HG02981 (cell line): ENCODE data around the gene ID3.
A peak's percentile ranks its signal among the peaks of the same experiment; 100 is the strongest.
"Not testable (repeated sequence)": the region's sequence is repeated elsewhere in the genome, so short reads cannot be mapped to it uniquely, and the experiment has no call there.

Source experiments
- ATAC-seq: cut with Tn5 transposase; IDR thresholded peaks from one replicate; pipeline ENCODE4 v1.9.1; 2021; ENCODE audit warnings: mild to moderate bottlenecking, moderate library complexity; ENCODE audit not compliant: unreplicated experiment

Gene ID3

DNA sequence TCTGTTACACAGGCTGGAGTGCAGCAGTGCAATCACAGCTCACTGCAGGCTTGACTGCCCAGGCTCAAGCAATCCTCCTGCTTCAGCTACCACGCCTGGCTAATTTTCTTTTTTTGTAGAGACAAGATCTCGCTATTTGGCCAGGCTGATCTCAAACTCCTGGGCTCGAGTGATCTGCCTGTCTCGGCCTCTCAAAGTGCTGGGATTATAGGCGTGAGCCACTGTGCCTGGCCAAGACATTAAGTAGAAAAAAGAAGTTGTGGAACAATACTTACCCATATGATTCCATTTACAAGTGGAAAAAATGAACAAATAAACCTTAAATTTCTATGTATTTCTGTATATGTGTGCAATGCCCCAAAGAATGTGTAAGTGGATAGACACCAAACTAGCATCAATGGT, 30.3 kb upstream of the ID3 start:
- ATAC-seq = no peak

DNA sequence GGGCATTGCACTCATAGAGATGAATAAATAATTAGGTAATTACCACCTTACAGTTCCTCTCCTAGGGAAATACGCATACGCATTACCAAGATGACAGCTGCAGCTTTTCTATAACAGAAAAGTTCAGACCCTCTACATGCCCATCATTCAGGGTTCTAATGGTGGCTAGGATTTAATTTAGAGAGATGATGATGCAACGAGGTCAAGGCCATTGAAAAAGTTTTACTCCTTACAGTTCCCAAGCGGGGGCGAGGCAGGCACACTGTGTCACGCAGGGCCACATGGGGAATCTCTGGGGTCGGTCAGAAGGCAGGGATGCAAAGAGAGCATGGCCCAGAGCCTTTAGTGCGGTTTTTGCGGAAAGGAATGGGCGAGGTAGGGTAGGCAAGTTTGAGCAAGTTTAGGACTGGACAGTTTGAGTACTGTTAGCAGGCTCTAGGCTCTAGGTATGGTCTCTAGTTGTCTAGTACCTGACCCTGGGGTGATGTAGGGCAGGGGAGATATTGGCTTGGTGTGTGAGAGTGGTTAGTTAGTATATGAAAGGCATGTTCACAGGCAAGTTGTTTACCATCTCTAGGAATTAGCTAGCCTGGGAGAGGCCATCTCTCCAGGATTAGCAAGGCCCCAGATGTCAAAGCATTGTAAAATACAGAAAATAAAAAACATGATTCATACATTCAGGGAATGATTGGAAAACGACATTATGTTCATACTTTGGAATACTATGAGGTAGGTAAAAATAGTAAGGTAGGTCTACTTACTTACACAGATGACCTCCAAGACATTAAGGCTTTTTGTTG, 29.6 kb upstream of the ID3 start:
- no peak for ATAC-seq

DNA sequence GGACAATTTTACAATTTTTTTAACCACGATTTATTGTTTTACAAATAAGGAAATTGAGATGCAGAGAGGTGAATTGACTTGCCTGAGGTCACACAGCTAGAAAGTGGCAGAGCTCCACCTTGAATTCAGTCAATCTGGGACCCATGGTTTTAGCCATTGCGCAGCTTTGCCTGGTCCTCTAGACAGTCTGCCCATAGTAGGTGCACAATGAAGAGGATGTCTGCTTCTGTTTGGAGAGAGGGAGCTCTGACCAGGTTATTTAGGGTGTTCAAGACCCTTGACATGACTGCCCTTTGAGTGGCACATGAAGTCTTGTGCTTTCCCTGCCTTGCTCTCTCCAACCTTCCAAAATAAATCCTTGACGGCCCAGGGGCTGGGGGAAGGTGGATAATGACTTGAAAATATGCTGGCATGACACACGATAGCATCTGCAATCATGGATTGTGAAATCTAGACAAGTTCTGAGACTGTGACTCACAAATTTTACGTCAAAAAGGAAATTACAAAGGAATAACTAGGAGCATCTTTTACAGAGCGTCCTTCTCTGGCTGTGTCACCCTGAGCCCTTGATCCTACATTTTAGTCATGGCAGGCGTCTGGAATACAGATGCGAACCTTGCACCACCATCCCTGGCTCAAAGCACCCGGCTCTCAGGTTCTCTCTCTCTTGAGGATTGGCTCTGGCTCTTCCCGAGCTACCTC, 26.2 kb upstream of the ID3 start:
- no peak for ATAC-seq

DNA sequence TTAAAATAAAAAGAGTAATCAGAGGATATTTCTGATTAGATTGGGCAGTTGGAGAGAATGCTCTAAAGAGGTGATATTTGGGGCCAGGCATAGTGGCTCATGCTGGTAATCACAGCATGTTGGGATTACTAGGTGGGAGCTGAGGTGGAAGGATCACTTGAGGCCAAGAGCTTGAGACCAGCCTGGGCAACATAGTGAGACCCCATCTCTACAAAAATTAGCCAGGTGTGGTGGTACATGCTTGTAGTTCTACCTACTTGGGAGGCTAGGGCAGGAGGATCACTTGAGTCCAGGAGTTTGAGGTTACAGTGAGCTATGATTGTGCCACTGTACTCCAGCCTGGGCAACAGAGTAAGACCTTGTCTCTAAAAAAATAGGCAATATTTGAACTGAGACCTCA, 24.4 kb upstream of the ID3 start:
- not testable (repeated sequence) for ATAC-seq

DNA sequence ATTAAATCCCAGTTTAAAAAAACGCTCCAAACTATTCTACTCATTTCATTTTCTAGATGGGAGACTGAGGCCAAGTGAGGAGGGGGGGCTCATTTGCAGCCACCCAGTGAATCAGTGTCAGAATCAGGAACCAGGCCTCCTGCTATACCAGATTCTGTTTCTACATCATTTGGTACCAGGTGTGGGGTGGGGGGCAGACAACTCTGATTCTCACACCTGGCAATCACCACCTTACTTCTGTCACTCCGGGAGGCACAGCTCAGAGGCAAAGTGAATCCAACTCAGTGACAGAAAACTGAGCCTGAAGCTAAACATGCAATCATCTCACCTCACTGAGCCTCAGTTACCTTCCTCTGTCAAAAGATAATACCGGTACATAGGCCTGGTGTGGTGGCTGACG, 23.5 kb upstream of the ID3 start:
- ATAC-seq = no peak

DNA sequence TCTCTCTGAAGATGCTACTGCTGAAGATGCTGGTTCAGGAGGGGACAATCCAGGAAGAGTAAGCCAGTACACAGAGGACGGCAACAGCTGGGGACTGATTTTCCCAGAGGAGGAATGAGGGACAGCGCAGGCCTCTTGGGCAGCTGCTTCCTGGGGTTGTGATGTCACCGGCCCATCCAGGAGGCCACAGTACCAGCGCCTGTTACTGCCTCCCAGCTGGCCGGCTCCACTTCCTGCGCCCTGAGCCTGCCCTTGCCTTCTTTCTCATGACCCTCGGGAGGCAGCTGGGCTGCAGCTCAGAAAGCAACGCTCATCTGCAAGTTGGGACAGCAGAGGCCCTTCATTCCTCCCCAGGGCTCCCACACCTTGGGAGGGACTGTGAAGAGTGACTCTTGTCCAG, 21.9 kb upstream of the ID3 start:
- ATAC-seq = no peak

DNA sequence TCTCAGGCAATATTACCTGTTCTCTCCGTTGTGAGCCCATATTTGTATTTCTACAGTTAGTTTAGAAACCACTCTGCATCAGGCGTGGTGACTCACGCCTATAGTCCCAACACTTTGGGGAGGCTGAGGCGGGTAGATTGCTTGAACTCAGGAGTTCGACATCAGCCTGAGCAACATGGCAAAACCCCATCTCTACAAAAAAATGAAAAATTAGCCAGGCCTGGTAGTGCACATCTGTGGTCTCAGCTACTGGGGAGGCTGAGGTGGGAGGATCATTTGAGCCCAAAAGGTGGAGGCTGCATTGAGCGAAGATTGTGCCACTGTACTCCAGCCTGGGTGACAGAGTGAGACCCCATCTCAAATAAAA, 19.7 kb upstream of the ID3 start:
- no peak for ATAC-seq

DNA sequence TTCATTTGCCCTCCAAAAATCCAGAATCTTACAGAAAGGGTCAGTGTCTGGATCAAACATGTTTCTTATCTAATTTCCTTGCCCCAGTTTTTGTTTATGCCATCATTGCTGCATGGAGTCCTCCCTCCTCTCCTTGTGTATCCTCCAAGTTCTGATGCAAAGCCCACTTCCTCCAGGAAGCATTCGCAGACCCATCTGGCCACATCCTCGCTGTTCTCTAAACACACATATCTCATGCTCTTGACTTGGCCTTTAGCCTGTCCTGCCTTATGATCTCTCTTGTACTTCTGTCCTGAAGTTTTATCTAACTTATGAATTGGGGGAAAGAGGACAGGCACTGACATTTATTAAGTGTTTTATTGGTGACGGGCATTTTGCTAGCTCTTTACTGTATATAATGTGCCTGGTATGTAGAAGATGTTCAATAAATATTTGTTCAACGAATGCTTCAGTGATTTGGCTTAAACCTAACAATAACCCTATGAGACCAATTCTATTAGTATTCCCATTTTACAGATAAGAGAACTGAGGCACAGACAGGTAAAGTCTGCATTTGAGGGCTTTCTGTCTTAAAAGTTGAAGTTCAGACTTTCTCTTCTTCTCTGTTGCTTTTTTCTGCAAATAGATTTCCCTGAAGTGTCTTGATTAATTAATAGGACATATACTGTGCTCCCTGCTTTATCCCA, 19.2 kb upstream of the ID3 start:
- no peak for ATAC-seq

DNA sequence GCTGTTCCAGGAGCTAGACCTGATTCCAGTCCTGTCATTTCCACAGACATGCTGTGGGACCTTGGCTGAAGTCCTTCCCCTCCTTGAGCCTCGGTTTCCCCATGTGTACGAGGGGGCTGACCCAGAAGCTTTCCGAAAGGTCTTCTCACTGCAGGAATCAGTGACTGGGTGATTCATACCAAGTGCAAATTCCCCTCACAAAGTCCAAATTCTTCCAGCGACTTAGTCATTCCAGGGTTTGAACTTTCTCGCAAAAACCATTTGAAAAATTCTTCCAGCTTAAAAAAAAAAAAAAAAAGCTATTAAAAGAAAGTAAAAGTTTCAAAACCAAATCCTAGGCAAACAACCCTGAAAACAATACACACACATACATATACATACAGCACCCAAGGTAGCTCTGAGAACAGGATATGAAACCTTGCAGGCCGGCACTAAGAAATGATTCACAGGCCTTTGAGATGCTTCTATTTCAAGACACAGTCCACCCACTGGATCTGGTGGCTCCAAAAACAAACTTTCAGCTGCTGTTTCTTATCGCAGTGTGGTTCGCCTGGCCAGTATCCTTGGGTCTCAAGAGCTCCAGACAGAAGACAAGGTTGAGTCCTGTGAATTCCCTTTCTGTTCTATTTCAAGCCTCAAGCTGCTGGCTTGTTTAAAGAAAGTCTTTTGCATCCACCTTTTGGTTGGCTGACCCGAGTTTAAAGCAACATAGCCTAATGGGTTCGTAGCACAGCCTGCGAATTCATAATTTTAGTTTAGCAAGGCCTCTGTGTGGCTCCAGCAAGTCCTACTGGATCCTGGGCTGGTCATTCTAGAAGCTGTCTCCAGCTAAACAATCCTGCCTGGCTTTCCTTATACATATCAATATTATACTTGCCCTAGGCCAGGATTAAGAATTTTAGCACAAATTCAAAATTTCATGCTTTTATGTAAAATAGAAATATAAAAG, 18.0 kb upstream of the ID3 start:
- peak; percentile 85 for ATAC-seq

DNA sequence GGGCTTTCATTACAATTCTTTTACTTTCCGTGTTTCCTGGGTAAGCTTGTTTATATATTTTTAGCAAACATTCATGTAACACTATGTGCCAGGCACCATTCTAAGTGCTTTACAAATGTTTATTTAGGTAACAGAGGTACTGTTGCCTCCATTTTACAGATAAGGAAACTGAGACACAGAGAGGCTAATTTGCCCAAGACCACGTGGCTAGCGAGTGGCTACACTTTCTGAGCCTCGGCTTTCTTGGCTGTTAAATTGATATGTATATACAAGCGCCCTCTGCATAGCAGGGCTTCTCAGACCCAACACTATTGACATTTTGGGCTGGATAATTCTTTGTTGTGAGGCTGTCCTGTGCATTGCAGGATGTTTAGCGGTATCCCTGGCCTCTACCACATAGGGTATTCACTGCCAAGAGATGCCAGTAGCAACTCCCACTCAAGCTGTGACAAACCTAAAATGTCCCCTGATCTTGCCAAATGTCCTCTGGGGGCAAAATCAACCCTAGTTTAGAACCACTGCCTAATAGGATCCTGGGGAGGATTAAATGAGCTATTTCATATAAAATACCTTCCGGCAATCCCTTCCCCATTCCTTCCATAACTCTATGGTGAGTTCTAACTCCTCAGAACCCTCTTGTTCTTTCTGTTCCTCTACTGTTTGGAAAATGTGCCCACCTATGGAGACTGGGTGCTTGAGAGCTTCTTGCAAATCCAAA, 17.2 kb upstream of the ID3 start:
- ATAC-seq = no peak

DNA sequence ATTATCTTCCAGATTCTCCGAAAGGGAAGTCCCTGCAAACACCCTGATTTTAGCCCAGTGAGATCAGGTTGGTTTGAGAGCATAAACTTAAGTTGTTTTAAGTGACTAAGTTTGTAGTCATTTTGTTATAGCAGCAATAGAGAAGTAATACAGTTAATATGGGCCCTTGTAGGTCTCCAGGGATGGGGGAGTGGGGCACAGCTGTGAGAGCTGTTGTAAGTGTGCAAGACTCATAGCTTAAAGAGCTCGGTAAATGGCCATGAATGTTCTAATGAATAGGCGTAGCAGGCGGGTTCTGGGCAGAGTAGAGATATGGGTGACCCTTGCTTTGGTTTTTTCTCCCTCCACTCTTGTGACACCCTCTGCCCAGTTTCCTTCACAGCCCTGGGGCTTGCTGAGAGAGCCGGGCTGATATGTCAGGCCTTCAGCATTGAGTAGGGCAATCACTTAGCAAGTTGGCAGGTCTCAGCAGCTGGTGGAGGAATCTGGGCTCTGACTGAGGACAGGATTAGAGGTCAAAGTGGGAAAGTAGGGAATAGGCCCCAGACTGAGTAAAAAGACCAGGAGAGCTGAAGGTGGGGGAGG, 16.0 kb upstream of the ID3 start:
- ATAC-seq = no peak

DNA sequence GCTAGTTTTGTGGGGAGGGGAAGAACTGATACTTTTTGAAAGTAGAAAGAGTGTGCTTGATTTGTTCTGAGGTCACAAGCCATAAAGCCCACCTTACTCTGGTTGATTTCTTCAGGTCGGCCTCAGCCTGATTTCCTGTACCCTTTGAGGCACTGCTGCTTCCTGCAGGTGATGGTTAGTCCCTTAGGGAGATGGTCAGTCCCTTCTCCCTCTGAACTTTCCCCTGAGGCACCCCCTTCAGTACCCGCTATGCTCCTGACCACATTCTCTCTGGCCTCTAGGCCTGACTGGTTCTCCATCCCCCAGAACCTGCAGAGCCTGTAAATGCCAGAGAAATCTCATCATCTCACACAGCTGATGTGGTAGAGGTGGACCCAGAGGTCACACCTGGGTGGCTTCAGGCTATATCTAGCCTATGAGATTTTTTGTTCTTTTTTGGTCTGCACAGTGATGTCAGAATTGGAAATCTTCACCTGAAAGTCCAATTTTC, 15.0 kb upstream of the ID3 start:
- ATAC-seq = peak; percentile 39

DNA sequence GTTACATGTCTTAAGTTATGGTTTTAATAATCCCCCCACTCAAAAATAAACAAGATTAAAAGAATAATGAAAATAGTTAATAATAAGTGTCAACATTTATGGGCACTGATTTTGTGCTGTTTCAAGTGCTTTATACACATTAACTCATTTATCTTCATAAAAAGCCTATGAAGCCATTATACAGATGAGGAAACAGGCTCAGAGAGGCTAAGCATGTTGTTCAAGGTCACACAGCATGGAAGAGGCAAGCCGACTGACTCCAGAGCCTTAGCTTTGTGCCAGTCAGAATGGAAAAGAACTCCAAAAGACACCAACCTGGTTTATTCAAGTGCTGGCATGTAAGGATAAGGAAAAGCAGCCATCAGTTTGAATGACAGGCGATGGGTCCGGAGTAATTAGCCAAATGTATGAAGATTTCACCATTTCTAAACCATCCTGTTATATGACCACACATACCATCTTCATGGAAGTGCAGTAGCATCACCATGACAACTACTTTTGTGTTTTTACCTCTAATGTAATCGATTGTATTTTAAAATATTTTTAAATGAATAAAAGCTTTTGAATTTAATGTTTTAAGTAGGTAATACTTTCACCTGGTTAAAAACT, 14.4 kb upstream of the ID3 start:
- ATAC-seq = no peak

DNA sequence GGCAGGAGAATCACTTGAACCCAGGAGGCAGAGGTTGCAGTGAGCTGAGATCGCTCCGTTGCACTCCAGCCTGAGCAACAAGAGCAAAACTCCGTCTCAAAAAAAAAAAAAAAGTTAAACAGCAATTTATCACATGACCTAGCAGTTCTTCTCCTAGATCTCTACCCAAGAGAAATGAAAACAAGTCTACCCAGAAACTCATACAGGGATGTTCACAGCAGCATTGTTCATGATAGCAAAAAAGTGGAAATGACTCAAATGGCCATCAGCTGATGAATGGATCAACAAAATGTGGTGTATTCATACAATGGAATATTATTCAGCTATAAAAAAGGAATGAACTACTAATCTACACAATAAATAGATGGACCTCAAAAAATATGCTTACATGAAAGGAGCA, 12.2 kb upstream of the ID3 start:
- ATAC-seq = no peak

DNA sequence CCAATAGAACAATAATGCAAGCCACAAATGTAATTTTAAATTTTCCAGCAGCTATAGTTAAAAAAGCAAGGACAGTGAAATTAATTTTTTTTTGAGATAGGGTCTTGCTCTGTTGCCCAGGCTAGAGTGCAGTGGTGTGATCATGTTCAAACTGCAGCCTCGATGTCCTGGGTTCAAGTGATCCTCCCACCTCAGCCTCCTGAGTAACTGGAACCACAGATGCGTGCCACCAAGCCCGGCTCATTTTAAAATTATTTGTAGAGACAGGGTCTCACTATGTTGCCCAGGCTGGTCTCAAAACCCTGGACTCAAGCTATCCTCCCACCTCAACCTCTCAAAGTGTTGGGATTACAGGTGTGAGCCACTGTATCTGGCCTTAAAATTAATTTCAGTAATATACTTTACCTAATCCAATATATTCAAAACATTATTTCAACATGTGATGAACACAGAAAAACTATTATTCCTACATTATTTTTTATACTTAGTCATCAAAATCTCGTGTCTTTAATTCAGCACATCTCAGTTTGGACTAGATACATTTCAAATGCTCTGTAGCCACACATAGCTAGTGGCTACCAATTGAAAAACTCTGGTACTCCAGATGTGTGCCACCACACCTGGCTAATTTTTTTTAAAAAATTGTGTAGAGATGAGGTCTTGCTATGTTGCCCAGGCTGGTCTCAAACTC, 10.8 kb upstream of the ID3 start:
- no peak for ATAC-seq

DNA sequence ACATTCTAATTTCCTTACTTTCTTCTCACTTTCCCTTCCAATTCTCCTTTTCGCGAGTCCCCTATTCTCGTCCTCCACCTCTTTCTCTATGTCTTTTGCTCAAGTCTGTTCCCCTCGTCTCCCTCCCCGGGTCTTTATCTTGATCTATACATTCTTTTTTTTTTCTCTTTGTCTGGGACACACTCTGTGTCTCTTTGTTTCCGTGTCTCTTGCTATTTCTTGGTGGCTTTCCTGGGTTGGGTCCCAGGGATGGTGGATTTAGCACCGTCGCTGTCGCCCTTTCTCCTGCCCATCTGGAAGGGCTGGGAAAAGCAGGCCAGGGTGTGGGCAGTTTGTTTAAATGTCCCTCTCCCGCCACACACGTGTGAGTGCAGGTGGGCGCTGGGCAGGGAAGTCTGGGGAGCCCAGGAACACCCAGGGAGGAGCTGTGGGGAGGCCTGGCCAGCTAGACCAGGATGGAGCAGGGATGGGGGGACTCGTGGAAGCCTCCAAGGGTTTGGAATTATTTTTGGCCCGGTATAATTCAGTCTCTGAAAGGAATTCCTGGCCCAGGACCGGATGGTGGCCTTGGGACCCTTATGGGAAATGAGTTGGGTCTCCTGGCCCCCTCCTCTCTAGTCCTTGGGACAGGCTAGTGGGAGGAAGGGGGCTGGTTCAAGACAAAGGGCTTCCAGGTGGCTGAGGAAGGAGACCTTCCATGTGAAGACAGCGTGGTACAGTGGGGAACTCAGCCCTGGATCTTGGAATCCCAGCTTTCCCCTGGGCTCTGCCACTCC, 9.5 kb upstream of the ID3 start:
- ATAC-seq = no peak

DNA sequence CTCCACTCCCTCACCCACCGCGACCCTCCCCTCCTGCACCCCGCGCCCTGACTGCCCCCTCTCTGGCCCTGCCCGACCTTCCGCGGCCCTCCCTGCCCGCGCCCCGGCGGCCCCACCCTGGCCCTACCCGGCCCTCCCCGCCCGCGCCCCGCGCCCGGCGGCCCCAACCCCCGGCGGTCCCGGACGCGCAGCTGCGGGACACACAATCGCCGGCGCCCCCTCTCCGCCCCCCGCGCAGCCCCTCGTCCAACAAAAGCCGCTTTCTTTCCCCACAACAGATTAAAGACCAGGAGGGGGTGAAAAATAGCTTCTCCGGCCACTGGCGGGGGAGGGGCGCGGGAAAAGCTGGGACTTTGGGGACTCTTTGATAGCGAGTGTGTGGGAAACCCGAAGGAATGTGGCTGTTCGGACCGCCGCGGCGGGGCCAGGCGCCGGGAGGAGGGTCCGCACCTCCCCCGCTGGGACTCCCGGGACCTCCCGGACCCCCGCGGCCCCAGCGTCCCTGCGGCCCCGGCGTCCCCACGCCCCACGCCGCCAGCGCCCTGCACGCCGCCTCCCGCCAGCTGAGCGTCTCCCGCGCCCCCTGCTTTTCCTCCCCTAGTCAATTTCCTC, 8.8 kb upstream of the ID3 start:
- ATAC-seq = no peak

DNA sequence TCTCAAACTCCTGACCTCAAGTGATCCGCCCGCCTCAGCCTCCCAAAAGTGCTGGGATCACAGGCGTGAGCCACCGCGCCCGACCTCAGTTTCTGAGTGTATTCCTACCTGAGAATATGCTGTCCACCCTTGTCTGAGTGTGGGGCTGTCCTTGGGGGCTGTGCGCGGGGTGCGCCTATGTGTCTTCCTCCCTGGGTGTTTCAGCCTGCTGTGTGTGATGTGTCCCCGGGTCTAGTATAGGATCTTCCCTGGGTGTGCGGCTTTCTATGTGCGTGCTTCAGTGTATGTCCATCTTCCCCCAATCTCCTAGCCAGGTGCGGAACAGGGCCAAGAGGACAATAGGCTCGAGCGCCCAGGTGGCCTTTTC, 8.3 kb upstream of the ID3 start:
- ATAC-seq = no peak
